Measurements from ENCODE around the gene TRIM34.

DNA sequence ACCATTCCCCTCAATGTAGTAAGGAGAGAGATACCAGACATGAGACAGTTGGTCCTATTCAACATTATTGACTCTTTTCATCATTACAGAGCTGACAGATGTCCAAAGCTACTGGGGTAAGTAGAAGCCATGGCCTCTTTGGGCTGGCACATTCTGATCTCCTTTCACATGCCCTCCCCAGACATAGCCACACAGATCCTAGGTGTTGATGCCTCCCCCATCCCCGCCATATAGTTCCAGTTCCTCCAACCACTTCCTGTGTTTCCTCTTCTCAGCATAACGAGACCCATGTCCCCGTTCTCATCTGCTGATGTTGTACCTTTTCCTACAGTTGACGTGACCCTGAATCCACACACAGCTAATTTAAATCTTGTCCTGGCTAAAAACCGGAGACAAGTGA, 14.4 kb upstream of the TRIM34 start:
- TF ChIP-seq, protein P1, sequence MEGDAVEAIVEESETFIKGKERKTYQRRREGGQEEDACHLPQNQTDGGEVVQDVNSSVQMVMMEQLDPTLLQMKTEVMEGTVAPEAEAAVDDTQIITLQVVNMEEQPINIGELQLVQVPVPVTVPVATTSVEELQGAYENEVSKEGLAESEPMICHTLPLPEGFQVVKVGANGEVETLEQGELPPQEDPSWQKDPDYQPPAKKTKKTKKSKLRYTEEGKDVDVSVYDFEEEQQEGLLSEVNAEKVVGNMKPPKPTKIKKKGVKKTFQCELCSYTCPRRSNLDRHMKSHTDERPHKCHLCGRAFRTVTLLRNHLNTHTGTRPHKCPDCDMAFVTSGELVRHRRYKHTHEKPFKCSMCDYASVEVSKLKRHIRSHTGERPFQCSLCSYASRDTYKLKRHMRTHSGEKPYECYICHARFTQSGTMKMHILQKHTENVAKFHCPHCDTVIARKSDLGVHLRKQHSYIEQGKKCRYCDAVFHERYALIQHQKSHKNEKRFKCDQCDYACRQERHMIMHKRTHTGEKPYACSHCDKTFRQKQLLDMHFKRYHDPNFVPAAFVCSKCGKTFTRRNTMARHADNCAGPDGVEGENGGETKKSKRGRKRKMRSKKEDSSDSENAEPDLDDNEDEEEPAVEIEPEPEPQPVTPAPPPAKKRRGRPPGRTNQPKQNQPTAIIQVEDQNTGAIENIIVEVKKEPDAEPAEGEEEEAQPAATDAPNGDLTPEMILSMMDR (IDR thresholded peaks at IDR 0.05): no peak
- TF ChIP-seq POLR2A (IDR thresholded peaks at IDR 0.05): no peak

Data from esophagus squamous epithelium (tissue), 4 donors.